D721Med (cell line): ENCODE measurements around the gene PITPNB.

Experiments
- DNase-seq: peaks from one replicate; pipeline ENCODE4 v3.0.0; 2011; ENCODE audit warnings: low spot score; ENCODE audit not compliant: insufficient read length
- FAIRE-seq: peaks from 2 replicates; lab custom pipeline; 2011; peaks lifted over from hg19 to GRCh38; lab: Jason Lieb, UNC
- TF ChIP-seq, protein P1 (sequence below): IDR thresholded peaks from 2 replicates; pipeline ENCODE4 v1.5.1; 2012; ENCODE audit warnings: mild to moderate bottlenecking, control low read depth; ENCODE audit not compliant: insufficient read depth; ENCODE audit errors: missing control alignments

The PITPNB gene

DNA sequence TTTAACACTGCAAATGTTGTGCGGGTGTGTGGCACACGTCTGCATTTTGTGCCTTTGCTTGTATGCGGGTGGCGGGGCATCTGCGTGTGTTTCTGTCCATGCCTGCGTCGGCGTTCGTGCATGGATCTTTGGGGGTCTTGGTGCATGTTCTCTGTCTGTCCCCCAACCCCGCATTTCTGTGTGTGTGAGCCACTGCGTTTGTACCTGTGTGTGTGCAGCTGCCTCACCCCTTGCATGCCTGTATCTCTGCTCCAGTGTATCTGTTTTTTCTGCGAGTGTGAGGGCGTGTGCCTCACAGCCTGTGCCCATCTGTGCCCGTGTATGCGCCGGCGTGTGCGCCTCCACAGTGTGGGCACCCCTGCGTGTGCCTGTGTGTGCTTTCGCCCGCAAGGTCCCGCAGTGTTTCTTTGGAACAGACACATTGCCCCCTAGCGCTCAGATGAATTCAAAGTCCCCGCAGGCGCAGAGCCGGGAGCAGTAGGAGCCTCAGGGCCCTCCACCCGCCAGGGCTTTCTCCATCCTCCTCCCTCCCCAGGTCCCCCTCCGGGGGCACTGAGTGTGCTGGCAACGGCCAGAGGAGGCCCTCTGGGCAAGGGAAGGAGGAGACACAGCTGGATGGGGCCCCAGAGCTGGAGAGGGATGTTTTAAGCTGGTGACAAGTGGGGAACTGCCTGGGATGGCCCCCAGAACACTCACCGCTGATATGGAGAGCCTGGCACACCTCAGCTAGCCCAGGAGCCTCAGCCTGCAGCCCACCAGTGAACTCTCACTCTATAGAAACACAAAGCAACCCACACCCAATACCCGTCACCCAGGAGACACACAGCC is 114.4 kb downstream of the PITPNB start:
- DNase-seq = no peak
- TF ChIP-seq, protein P1, sequence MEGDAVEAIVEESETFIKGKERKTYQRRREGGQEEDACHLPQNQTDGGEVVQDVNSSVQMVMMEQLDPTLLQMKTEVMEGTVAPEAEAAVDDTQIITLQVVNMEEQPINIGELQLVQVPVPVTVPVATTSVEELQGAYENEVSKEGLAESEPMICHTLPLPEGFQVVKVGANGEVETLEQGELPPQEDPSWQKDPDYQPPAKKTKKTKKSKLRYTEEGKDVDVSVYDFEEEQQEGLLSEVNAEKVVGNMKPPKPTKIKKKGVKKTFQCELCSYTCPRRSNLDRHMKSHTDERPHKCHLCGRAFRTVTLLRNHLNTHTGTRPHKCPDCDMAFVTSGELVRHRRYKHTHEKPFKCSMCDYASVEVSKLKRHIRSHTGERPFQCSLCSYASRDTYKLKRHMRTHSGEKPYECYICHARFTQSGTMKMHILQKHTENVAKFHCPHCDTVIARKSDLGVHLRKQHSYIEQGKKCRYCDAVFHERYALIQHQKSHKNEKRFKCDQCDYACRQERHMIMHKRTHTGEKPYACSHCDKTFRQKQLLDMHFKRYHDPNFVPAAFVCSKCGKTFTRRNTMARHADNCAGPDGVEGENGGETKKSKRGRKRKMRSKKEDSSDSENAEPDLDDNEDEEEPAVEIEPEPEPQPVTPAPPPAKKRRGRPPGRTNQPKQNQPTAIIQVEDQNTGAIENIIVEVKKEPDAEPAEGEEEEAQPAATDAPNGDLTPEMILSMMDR = peak; percentile 74
- FAIRE-seq = no peak

DNA sequence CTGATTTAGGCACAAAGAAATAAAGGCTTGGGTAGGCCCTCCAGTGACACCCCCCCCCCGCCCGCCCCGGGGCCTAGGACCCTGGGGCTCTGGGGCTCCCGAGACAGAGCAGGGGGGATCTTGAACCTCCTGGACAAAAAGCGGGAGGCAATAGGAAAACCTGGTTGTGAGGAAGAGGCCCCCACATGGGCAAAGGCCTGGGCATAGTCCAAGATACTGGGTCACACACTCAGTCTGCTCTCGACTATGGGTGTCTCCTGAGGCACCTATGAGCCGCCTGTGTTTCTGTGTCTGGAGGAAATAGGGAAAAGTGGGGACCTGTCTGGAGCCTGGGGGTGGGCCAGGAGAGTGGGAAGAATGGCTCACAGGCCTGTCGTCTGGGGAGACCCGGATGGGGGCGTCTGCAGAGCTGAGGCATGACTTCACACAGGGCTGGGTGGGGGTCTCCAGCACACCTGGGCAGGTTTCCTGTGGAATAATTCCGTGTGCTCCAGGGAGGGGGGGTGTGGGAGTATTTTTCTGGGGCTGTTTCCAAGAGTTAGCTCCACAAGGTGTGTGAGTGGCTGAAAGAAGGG is 115.1 kb downstream of the PITPNB start:
- DNase-seq = no peak
- TF ChIP-seq, protein P1 = no peak
- FAIRE-seq = no peak

DNA sequence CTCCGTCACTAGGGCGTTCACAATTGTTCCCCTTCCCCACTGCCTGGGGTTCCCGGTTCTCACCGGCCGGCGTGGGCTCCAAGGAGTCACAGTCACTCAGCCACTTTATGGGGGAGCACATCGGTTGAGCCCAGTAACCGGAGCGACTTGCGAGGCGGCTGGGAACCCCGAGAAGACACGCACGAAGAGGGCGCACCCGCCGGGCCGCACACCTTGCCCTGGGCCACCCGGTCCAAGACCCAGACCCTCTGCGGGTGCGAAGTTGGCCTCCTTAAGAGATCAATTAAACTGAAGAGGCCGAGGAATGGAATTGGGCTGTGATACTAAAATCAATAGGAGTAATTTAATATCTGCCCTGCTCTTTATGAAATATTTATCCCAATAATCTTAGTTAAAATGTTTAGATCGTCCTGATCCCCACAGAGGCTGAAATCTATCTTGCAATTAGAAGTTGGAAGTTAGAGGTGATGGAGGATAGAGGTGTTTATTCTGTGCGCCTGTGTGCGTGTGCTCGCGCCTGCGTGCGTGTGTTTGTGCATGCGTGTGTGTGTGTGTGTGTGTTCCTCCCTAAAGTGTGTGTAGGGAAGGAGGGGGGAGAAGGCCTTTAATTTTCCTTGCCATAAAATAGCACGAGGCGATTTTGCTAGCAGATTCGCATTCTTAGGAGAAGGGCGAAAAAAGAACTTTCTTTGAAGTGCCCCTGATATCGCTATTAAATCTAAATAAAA is 116.5 kb downstream of the PITPNB start:
- DNase-seq = no peak
- TF ChIP-seq, protein P1 = no peak
- FAIRE-seq = no peak
